CD4-positive, alpha-beta T cell treated with Interleukin-4 for 1 hour (primary cell): ENCODE results near the gene NOMO2.
"Not testable (repeated sequence)": the region's sequence is repeated elsewhere in the genome, so short reads cannot be mapped to it uniquely, and the experiment has no call there.

ENCODE experiments used
- DNase-seq, 2 donors: peaks; one replicate each; pipeline ENCODE4 v3.0.0-alpha.2; 2020 to 2022

NOMO2 gene

DNA sequence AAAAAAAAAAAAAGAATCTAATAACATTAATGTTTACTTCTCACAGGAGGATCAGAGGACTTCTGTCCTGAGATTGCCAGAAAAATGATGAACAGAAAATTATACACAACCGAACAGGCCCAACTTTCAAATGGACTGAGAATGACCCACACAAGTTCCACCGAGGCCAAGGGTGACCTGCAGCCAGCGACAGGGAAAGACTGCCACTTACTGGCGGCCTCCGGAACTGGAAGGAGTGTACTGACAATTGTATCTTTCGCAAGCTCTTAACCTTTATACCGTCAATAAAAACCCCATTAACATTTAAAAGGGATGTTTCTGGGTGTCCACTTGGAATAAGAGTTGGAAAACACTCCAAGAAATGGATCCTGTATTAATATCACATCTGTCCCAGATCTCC, 63.5 kb downstream of the NOMO2 start:
- DNase-seq, result not testable (repeated sequence)

- not testable (repeated sequence) for DNase-seq
Measured at GRCh38 chr16:18497032-18497431, 64.9 kb downstream of the NOMO2 start.

DNA sequence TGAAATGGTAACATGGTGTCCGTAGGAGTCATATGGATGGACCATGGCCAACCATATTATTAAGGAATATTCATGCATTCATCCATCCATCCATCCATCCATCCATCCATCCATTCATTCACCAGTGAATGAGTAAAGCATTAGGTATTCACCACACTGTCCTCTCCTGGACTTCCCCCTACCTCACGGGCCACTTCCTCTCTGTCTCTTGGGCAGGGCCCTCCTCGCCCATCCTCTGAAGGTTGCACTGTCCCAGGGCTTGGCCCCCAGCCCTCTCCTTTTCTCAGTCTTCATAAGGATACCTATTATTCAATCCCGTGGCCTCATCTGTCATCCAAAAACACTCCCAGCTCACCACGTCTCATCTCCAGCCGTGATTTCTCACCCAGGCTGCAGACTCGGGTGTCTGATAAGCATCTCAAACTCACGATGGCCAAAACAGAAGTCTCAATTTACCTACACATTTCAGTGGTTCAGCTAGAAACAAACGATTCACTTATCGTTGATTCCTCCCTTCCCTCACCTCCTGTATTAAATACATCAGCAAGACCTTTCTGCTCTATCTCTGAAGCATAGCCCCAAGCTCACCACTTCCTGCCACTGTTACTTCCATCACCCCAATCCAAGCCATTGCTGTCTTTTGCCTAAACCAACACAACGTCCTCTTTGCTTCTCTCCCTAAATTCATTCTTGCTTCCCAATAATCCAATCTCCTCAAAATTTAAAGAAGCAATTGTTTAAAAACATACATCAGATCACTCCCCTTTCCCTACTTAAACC, 69.6 kb downstream of the NOMO2 start:
- DNase-seq, result not testable (repeated sequence)

DNA sequence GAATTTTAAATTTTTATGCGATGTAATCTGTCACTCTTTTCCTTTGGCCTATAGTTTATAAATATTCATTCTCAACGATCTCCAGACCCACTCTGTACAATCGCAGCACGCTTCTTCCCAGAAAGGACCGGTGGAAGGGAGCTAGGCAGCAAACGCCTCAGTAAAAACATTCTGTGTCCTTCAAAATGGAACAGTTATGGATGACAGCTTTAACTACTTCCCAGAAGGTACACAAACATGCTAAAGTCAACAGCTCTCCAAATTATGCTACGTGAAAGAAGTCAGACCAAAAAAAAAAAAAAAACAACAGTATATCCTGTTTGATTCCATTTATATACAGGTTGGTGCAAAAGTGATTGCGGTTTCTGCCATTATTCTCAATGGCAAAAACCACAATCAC, 125.9 kb downstream of the NOMO2 start:
- DNase-seq, result not testable (repeated sequence)

- not testable (repeated sequence) for DNase-seq
Measured at GRCh38 chr16:18415827-18416226, 146.1 kb downstream of the NOMO2 start.

- DNase-seq, result not testable (repeated sequence)
Measured at GRCh38 chr16:18409532-18410293, 152.2 kb downstream of the NOMO2 start.

- DNase-seq, result not testable (repeated sequence)
Measured at GRCh38 chr16:18401851-18402657, 159.8 kb downstream of the NOMO2 start.

DNA sequence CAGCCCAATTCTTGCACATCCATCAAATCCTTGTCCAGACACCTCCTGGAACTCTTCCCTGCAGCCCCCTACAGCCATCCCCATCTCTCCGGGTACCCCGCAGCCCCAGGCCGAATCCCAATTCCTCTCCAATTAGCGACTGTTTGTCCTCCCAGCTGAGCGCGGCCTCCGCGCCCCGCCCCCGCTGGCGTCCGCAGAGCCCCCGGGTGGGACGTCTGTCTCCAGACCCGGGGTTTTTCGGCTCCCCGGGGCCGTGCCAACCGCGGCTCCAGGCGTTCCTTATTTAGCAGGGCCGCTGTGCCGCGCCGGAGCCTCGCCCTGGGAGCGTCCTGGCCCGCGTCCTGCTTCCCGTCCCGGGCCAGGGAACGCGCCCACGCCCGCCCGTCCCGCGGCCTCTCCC, 160.7 kb downstream of the NOMO2 start:
- peak in 1 of 2 donors; percentile 3 for DNase-seq

GRCh38 chr16:18394363-18394762, 167.5 kb downstream of the NOMO2 start:
- DNase-seq, result not testable (repeated sequence)

- DNase-seq, result not testable (repeated sequence)
Measured at GRCh38 chr16:18387767-18388166, 174.1 kb downstream of the NOMO2 start.

DNA sequence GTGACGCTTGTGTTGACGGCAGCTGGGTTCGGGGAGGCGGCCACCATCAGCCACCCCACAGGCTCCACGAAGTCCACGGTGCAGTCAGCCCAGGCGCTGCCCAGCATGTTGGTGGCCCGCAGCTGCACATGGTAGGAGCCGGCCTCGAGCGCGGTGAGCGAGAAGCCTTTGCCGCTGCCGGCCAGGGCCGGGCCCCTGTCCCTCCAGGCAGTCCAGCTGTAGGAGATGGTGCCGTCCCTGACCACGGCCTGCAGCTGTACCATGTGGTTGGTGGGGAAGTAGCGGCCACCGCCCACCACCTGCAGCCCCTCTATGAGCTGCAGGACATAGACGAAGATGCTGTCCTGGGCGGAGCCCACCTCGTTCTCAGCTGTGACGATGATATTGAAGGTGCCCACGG, 175.4 kb downstream of the NOMO2 start:
- not testable (repeated sequence) for DNase-seq

DNA sequence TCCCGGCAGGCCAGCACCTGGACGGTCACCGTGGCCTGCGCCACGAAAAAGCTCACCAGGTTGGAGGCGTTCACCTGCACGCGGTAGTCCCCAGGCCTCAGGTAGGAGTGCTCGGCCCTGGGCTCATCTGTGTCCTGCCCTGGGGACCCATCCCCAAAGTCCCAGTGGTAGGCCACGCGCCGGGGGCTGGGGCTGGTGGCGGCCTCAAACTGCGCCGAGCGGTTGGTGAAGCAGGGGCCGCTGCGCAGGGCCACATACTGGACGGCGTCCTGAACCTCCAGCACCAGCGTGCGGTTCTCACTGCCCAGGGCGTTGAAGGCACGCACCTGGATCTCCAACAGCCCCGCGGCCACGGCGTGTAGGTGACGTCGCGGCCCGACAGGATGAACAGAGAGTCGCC, 176.6 kb downstream of the NOMO2 start:
- DNase-seq, result not testable (repeated sequence)

GRCh38 chr16:18384869-18385268, 177.0 kb downstream of the NOMO2 start:
- not testable (repeated sequence) for DNase-seq

DNA sequence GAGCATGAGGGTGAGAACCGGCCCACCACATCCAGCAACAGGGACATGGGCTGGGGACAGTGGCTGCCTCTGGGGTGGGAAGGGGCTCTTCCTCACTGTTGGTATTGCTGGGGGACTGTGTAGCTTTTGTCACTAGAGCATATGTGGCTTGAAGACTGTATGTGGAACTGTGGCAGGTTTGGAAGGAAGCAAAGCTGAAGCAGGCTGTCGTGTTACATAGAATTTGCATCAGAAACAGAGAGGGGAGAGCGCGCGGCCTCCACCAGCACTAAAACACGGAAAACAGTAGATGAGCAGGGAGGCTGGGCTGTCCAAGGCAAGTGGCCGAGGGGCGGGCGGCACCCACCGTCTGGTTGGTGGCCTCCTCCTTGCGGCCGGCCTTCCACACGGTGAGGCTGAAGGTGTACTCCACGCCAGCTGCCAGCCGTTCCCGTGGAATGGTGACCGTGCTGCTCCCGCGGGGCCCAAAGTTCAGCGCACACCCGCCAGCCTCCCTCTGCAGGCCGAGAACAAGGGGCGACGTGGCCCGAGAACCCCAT, 177.7 kb downstream of the NOMO2 start:
- not testable (repeated sequence) for DNase-seq

DNA sequence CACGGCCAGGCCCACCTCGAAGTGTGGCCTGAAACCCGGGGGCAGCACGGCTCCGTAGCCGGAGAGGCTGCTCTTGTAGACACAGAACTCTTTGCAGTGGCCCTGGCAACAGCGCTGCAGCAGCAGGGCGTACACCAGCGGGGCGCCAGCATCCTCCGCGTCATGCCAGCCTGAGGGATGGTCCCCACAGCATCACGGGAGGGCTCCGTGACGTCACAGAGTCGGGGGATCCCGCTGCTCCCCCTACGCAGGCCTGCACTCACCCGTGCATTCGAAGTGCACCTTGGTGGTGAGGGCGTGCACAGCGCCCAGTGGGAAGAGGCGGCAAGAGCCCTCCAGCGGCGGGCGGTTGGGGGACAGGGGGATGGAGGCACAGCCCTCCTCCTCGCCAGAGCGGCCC, 179.2 kb downstream of the NOMO2 start:
- not testable (repeated sequence) for DNase-seq
